ENCODE results near the gene VTCN1.
A peak's percentile ranks its signal among the peaks of the same experiment; 100 is the strongest.
"Not testable (repeated sequence)": the region's sequence is repeated elsewhere in the genome, so short reads cannot be mapped to it uniquely, and the experiment has no call there.

Gene VTCN1

DNA sequence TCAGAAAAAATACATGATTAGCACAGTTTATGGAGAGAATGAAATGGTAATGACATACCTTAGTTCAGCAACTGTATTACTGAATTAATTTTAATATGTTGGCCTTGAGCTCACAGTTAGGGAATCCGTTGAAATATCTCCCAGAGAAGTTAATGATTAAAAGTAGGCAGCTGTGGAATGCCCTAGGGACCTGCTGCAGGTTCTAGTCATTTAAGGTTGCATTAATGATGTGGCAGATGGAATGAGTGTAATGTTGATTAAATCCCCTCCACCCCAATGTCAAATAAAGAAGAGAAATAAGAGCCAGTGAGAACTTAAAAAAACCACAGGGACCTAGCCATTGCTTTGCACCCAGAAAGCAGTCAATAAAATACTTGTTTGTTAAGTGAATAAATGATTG lies 48.8 kb downstream of the VTCN1 start:
- no peak for DNase-seq

DNA sequence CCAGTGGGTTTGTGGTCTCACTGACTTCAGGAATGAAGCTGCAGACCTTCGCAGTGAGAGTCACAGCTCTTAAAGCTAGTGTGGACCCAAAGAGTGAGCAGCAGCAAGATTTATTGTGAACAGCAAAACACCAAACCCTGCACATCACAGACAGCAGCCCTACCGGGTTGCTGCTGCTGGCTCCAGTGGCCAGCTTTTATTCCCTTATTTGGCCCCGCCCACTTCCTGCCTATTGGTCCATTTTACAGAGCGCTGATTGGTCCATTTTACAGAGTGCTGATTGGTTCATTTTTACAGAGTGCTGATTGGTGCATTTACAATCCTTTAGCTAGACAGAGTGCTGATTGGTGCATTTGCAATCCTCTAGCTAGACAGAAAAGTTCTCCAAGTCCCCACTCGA lies 59.4 kb downstream of the VTCN1 start:
- DNase-seq, result not testable (repeated sequence)

DNA sequence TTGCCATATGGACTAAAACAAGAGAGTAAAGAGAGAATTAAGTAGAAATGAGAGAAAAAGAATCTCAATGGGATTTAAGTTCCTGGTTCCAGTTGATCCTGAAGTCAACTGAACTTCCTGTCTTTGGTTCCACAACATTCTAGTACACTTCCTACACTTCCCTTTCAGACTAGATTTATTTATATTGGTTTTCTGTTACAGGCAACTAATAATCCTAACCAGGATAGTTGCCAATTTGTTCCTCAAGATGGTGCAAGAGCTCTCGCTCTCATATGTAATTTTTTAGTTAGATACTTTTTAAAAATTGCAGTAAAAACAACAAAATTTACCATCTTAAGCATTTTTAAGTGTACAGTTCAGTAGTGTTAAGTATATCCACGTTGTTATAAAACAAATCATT lies 60.4 kb downstream of the VTCN1 start:
- no peak for DNase-seq

DNA sequence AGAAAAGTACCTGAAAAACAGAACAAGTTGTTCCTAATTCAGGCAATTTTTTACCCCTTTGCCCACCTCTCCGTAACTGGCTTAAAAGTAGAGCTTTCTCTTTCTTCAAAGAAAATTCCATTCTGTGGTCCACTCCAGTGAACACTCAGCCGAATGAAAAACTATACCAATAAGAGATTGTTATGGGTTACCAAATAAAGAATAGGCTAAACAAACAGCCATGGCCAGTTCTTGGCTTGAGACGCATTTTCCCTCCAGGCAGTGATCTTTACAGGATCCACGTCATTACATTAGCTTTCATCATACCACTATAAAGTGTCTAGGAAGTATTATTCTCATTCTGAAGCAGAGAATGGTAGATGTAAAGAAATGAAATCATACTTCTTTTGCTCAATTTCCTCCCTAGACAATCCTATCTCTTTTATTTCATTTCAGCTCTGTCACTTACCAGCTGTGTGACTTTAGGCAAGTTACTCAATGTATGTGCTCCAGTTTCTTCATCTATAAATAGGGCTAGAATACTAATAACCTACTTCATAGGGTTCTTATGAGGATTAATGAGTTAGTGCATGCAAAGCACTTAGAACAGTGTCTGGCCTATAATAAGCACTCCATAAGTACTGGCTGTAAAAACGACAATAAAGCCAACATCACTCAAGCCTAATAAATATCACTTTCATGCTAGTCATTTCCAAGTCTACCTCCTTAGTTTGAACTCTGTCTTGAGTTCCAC lies 62.7 kb downstream of the VTCN1 start:
- DNase-seq, result peak; percentile 81

DNA sequence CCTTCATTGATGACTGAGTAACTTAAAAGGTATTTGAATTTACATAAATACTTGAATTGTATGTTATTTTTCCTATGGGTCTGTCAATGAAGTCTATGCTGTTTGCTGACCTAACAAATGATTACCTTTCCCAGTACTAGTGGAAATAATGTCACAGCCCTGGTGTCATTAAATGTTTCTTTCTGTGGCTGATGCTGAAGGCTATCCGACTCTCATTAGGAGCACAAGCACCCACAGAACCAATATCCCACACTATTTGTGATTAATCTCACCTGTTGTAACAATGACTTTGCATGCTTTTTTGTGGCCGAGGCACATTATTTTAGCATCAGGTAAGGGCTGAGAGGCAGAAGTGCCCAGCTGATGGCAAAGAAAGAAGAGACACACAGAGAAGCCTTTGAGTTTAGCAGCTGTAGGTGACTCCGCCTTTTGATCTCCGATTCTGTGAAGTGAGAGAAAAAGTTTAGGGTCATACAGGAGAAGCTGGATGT lies 63.3 kb downstream of the VTCN1 start:
- DNase-seq, result no peak

DNA sequence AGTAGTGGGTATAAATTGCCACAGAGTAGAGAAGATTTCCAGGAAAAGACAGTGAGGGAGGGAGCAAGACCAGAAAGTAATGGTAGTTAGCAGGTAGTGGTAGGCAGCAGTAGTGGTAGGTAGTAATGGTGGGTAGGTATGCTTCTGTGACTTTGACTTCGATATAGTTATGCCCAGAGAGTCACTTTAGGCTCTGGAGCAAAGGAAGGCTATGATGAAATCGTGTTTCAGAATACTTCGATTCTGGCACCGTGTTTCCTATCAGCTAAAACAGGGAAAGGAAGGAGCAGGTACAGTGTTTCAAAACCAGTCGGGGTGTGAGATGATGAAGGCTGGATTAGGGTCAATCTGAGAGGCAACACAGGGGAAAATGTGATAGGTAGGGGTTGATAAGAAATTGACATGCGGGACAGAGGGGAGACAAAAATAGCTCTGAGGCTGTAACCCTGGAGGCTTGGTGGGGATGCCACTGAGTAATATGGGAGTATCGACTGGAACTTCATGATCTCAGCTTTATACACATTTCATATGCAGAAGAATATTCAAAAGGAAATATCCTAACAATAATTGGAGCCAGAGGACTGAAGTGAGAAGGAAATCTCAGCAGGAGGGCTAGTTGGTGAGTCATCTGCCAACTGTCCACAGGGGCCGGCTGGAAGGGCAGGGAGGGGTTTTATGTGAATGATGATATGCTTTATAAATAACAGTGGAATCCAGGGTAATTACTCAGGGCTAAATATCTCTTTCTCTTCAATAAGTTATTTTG lies 64.0 kb downstream of the VTCN1 start:
- no peak for DNase-seq

DNA sequence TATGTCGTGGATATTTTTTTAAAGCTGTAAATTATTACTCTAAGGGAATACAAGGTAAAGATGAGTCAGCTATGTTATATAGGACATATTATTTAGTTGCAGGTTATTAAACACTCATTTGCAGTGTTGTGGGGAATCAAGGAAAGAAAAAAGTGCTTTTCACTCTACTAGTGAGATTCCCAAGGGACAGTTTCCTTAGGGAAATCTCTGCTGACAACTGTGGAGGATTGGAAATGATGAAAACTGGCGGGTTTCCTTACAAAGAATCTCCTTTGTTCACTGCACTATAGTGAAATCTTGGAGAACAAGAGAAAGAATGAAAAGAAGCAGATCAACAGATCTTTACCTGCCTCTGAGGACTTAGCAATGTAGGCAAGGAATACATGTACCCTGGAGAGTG lies 64.7 kb downstream of the VTCN1 start:
- no peak for DNase-seq

DNA sequence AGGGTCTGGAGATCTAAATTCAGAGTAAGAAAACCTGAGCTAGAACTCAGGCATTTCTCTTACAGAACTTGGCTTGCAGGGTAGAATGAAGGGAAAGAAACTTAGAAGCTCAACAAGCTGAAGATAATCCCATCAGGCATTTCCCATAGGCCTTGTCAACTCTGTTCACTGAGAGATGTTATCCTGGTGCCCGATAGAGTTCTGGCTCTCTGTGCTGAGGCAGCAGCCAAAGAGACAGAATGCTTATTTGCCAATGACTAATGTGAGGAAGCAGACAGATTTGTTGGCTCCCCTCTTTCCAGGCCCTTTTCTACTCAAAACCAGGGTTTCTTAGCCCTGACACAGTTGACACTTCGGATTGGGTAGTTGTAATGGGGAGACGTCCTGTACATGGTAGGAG lies 66.9 kb downstream of the VTCN1 start:
- DNase-seq, result no peak

DNA sequence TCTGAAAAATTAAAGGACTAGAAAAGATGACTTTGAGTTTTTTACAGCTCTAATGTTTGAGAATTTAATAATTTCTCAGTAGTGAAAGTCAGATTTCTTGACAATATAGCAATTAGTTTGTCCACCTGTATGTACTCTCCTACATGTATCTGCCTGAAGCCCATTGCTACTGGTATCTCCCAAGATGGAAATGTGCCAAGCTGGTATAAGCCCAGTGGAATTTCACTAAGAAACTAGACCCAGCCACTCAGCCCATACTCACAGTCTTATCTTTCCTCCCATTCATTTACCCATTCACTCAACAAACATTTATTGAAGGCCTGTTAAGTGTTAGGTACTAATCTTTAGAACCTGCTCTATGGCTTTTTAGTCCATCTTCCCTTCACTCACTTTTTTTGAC lies 67.6 kb downstream of the VTCN1 start:
- DNase-seq, result no peak

DNA sequence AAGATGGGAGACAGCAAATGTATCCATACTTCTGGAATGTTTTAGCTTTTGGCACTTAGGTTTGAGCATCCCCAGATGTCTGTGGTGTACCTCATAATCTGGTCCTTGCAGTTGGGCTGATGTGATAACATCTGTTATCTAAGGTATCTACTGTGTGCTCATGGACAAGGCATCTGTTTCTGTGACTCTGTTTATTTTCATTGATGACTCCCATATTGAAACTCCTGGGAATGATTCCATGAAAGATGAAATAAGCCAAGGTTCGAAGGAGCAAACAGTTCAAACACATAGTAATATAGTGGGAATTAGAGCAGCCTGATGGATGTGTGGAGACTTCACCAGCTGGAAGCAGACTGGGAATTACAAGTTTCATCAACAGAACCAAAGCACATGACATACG lies 68.5 kb downstream of the VTCN1 start:
- no peak for DNase-seq

DNA sequence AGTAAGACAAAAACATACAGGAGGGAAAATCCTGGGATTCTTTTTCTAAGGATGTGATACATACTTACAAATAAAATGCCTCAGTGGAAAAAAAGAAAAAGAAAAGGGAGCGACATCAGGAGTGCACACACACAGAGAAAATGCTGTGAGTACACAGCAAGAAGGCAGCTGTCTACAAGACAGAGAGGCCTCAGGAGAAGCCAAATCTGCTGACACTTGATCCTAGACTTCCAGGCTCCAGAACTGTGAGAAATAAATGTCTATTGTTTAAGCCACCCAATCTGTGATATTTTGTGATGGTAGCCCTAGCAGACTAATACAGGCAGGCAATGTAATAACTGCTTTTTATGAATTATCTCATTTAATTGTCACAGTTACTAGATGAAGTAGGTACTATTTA lies 72.2 kb downstream of the VTCN1 start:
- no peak for DNase-seq

DNA sequence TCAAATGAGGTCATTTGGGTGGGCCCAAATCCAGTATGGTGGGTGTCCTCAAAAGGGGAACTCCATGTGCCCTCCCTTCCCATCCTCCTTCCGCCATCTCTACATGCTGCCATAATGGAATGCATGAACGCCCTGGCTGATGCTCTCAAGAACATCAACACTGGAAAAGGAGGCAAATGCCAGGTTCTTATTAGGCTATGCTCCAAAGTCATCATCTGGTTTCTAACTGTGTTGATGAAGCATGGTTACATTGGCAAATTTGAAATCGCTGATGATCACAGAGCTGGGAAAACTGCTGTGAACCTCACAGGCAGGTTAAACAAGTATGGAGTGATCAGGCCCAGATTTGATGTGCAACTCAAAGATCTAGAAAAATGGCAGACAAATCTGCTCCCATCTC lies 72.6 kb downstream of the VTCN1 start:
- no peak for DNase-seq

DNA sequence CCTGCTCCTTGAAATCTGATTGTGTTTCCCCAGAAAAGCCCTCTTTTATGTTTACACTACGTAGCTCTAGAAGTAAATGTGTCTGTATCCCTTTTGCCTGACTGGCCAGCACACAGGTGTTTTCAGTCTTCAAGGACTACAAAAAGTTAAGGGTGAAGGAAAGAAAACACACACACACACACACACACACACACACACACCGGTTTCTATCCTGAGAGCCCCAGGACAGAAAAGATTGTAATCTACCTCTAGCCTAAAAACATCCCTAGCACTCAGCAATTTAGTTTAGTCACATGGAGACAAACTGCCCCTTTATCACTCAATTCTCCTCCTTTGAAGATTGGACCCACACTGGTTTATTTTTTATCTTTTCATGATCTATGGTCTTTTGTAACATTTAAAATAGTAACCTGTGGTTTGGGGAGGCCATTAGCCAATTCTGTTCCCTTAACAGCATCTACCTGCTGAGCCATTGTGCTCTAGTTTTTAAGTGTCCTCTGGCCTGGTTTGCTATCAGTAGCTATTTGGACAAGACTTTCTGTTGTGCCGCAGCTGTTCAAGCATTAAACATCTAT lies 73.4 kb downstream of the VTCN1 start:
- no peak for DNase-seq

DNA sequence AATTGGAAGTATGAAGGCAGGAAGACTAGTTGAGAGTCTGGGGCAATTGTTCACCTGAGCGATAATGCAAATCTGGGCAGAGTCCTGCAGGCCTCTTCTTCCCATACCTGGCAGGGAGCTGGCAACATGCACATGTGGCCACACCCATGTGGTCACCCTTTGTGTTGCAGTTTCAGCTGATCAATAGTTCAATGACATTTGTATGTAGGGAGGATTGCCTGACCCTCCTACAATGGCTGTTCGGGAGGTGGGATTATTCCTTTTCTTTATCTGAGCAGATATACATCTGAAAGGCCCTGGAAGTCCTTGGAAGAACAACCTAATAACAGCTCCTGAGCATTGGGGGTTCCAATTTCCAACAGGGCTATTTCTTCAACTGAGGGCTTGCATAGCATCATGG lies 74.0 kb downstream of the VTCN1 start:
- no peak for DNase-seq

DNA sequence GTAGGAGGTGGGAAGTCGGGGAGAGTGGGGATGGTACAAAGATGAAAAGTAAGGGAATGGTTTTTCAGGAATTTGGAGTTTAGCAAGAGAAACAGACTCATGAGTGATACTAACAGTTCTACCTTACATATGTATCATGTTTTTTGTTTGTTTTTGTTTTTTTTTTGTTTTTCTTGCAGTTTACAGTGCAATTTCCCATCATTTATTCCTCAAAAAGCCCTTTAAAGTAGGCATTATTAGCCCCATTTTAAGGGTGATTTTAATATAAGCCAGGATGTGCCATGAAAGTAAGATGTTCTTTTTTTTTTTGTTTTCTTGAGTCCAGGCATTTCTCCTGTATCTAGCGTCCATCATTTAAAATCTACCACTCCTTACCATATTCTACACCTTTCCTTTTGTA lies 75.4 kb downstream of the VTCN1 start:
- no peak for DNase-seq

DNA sequence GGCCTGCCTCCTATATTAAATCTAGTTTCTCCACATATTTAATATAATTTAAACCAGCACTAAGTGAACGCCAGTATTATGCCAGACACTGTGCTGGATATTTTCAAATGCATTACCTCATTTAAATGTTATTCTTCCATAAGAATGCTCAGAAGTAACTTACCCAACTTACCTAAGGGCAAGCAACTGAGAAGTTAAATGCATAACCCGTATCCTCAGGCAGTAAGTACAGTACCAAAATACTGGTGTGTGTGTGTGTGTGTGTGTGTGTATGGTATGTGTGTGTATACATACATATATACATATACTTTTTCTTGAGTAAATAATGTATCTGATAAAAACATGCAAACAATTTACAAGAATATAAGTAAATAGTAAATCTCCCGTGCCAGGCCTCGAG lies 80.2 kb downstream of the VTCN1 start:
- no peak for DNase-seq

DNA sequence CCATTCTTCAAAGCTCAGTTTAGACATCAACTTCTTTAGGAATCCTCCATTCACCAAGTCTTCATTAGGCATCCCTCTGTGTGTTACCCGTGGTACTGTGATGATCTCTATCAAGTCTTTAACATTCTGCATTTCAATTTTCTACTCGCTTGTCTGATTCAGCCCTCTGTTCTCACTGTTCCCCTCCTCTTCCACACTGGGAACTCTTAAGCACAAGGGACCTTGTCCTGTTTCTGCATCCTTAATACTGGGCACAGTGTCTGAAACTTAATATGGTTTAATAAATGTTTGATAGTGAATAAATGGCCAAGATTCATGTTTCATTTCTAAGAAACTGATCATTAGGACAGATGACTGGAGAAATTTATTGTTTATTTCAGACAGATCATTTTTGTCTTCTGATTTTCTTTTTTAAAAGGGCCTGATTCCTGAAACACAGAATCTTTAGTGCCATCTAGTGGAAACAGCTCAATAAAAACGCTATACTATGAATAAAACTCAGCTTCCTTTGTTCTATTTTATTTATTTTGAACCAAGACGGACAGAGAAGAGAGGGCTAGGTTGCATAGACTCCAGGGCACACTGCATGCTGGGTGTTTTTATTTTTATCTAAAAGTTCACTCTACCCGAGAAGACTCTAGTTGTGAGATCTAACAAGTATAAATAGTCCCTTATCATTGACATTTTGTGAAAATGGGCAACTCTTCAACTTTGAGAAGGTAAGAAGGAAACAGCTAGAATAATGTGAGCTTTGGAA lies 82.2 kb downstream of the VTCN1 start:
- DNase-seq, result peak; percentile 68

DNA sequence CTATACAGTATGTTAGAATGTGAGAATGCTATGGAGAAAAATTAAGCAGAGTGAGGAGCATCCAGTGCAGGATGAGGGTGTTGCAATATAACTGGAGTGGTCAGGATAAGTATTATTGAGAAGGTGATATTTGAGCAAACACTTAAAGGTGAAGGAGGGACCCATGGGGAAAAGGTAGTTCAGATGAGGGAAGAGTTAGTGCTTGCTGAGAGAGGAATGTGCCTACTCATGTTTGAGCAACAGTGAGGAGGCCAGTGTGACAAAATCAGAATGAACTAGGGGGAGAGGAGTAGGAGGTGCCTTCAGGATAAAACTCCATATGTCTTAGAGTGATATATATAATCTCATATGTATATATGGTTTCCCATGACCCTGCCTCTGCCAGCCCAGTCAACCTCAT lies 82.9 kb downstream of the VTCN1 start:
- DNase-seq, result no peak

DNA sequence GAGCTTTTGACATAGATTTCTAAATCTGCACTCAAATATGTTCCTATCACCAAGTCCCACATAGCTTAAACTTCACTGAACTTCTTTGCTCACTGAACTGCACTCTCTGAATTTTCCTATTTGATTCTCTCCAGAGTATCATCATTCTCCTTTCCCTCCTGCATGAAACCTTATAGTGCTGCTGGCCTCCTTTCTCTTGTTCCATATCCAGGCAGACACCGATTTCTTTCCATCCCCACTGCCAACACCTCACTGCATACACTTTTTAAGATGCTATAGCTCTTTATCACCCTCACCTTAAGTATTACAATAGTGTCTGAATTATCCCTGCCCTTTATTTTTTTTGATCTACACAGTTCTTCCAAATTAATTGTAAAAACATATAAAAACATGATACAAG lies 86.1 kb downstream of the VTCN1 start:
- DNase-seq, result no peak

DNA sequence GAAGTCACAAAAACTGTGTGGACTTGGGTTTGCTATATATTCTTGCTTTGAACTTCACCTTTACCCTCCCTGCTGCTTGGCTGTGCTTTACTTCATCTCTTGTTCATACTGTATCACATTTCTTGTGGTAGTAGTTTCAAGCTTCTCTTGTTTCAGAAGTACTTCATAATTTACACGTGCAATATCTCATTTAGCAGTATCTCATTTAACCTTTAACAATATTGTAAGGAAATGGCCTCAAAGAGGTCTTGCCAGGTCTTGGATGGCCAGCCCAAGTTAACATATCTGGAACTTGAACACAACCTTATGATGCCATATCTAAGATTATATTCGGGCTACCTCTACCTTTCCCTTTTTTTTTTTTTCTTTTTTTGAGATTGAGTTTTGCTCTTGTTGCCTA lies 87.5 kb downstream of the VTCN1 start:
- no peak for DNase-seq

DNA sequence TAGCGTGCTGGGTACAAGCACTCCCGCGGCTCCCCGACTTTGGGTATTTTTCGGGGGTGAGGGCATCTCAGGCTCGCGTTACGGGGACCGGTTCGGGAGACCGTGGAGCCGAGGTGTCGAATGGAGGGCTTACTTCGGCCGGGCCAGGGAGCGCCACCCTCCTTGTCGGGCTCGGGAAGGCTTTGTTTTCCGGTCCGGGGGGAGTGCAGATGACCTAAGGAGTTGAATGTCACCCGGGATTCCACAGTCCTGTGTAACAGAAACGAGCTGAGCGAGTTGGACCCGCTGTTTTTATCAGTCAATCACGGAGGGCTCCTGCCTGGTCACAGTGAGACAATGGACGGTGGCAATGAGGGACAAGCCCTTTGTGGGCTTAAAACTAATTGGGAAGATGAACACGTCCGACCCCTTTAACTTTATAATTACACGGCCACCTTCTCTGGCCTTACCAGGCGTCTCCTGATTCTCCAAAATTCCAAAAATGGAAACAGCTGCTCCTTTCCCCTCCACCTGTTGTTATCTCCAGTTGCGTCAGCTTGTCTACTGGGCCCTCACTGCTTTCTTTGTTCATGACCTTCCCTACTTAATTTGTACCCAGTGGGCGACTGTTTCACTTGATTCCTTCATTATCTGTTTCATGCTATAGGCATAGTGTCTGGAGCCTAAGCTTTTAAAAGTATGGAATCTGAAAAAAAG lies 88.2 kb downstream of the VTCN1 start:
- no peak for DNase-seq

DNA sequence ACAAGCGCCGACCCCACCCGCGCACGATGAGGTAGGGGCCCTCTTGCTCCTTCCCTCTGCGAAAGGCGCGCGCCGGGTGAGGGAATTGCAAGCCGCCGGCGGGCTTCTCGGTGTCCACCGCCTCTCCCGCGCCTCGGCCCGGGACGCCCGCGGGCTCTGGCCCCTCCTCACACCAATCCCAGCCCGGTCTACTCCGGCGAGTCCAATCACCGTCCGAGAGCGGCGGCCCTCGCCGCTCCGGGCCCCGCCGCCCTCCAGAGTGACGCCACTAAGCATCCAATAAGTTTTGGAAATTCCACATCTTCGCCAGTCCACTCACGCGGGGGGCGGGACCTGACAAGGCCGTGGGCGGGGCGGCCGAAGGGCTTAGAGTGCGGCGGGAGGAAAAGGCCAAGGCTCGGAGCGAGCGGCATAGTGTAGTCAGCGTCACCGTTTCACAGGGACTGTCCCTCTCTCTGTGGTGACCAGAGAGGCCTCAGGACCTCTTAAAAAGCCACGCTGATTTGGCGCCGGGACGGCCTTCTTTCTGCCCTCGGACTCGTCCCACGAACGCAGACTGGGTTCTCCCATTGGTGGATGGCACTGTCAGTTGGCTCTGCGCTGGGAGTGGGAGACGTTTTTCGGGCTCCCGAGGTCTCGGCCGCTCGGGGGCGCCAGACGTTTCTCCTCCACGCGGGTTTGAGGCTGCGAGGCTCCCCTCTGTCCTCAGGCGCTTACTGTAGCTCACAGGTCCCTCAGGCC lies 89.0 kb downstream of the VTCN1 start, which contains the start of gene TRIM45:
Gene TRIM45 (minus strand): TSS at position 161 of the 741 bp plus-strand sequence. CDS start 548 bp downstream, outside the sequence.
- peak; percentile 88 for DNase-seq

Measured in NCI-H1105 treated with DMSO at 0.1 percent for 48 hours (cell line).